Measurements from ENCODE around the gene RAF1. TPM values are rescaled to one million over a fixed set of nuclear protein-coding genes. Genes with fewer than 3 reads are reported as not detected.
"Not testable (repeated sequence)": the region's sequence is repeated elsewhere in the genome, so short reads cannot be mapped to it uniquely, and the experiment has no call there.

The RAF1 gene
- total RNA-seq, 1 donor from 2014 or later = 89.7 TPM

- no peak overlapping the region for H3K4me3 Mint-ChIP-seq (ENCODE audit: low read depth)
- DNase-seq (ENCODE audit: low spot score) = no peak
- no peaks in the 10 kb centered on the region for H3K9me3 Mint-ChIP-seq
- no peaks in the 10 kb centered on the region for H3K27me3 Mint-ChIP-seq (ENCODE audit: low read depth)
- intact Hi-C loops (cut with micrococcal nuclease) = no loop called here
- no peak overlapping the region for H3K27ac Mint-ChIP-seq
- H3K36me3 Mint-ChIP-seq (ENCODE audit: low read depth) = no peaks in the 10 kb centered on the region
- peaks cover 23% of the 10 kb centered on the region for H3K4me1 Mint-ChIP-seq (ENCODE audit: low read depth)
These were observed 15.4 kb downstream of the RAF1 start for GRCh38 chr3:12648384-12648959.

- Mint-ChIP-seq H3K27me3 (ENCODE audit: low read depth) (no peaks in the 10 kb centered on the region), H3K4me3 (ENCODE audit: low read depth) (no peak overlapping the region), H3K36me3 (ENCODE audit: low read depth) (peaks cover 26% of the 10 kb centered on the region), H3K27ac (no peak overlapping the region), H3K4me1 (ENCODE audit: low read depth) (peaks cover 18% of the 10 kb centered on the region), H3K9me3 (no peaks in the 10 kb centered on the region)
- intact Hi-C loops (cut with micrococcal nuclease) = no loop called here
- DNase-seq (ENCODE audit: low spot score) = no peak
These were observed 19.5 kb downstream of the RAF1 start for GRCh38 chr3:12644331-12644937.

DNA sequence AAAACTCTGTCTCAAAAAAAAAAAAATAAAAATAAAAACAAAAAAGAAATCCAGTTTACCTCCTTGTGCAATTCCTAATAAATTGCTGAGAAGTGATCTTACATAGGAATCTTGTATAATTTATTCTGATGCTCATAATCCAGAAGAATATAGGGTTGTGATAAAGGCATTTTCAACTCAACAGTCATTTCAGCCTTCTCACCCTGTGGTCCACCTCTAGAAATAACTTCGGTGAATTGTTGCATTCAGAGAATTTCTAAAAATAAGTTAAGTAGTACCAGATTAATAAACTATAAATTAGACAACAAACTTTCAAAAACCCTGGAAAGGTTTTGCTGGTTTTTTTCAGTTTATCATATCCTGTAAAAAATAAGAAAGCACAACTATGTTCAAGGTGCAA lies 20.2 kb downstream of the RAF1 start:
- no peak overlapping the region for H3K27ac Mint-ChIP-seq
- DNase-seq (ENCODE audit: low spot score) = no peak
- H3K36me3 Mint-ChIP-seq (ENCODE audit: low read depth) = peaks cover 29% of the 10 kb centered on the region
- intact Hi-C loops (cut with micrococcal nuclease) = no loop called here
- H3K4me3 Mint-ChIP-seq (ENCODE audit: low read depth) = no peak overlapping the region
- H3K4me1 Mint-ChIP-seq (ENCODE audit: low read depth) = peaks cover 15% of the 10 kb centered on the region
- H3K9me3 Mint-ChIP-seq = no peaks in the 10 kb centered on the region
- no peaks in the 10 kb centered on the region for H3K27me3 Mint-ChIP-seq (ENCODE audit: low read depth)

DNA sequence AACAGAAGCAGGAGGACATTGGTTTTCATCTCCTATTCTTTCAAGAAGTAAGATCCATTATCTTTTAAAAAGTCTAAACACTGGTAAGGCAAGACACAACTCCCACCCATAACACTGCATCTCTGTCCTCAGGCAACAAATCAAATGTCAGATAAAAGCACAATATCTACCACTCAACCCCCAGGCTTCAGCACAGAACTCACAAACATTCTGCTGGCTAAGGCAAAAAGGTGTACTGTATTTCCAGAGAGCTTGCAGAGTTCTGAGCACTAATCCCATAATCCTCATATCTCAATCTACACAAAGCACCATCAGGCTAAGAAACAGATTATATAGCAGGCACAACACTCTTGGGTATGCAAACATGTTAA lies 20.9 kb downstream of the RAF1 start:
- Mint-ChIP-seq H3K27ac (no peak overlapping the region), H3K27me3 (ENCODE audit: low read depth) (no peaks in the 10 kb centered on the region), H3K4me3 (ENCODE audit: low read depth) (no peak overlapping the region), H3K9me3 (no peaks in the 10 kb centered on the region), H3K4me1 (ENCODE audit: low read depth) (peaks cover 10% of the 10 kb centered on the region), H3K36me3 (ENCODE audit: low read depth) (peaks cover 32% of the 10 kb centered on the region)
- DNase-seq (ENCODE audit: low spot score) = no peak
- intact Hi-C loops (cut with micrococcal nuclease) = no loop called here

- H3K4me3 Mint-ChIP-seq (ENCODE audit: low read depth); H3K4me1 Mint-ChIP-seq (ENCODE audit: low read depth); H3K27ac Mint-ChIP-seq; H3K9me3 Mint-ChIP-seq; intact Hi-C loops (cut with micrococcal nuclease); DNase-seq (ENCODE audit: low spot score); H3K27me3 Mint-ChIP-seq (ENCODE audit: low read depth): not testable (repeated sequence)
- peaks cover 41% of the 10 kb centered on the region for H3K36me3 Mint-ChIP-seq (ENCODE audit: low read depth)
These were observed 23.1 kb downstream of the RAF1 start for GRCh38 chr3:12640853-12641252.

- H3K4me3 Mint-ChIP-seq (ENCODE audit: low read depth) = no peak overlapping the region
- H3K27ac Mint-ChIP-seq = no peak overlapping the region
- intact Hi-C loops (cut with micrococcal nuclease) = no loop called here
These were observed 25.8 kb downstream of the RAF1 start for GRCh38 chr3:12638105-12638504.

DNA sequence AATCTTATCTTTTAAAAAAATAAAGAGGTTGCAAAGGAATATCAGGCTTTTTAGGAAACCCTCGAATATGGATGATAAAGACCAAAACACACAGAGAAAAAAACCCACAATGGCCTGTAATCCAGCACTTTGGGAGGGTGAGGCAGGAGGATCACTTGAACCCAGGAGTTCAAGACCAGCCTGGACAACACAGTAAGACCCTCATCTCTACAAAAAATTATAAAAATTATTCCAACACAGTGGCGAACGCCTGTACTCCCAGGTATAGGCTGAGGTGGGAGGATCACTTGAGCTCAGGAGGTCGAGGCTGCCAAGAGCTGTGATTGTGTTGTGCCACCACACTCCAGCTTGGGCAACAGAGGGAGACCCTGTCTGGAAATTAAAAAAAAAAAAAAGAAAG lies 30.8 kb downstream of the RAF1 start:
- H3K27ac Mint-ChIP-seq = no peak overlapping the region
- H3K4me1 Mint-ChIP-seq (ENCODE audit: low read depth) = peaks cover 16% of the 10 kb centered on the region
- H3K36me3 Mint-ChIP-seq (ENCODE audit: low read depth) = peaks cover 22% of the 10 kb centered on the region
- intact Hi-C loops (cut with micrococcal nuclease) = no loop called here
- H3K27me3 Mint-ChIP-seq (ENCODE audit: low read depth) = no peaks in the 10 kb centered on the region
- DNase-seq (ENCODE audit: low spot score) = no peak
- no peaks in the 10 kb centered on the region for H3K9me3 Mint-ChIP-seq
- H3K4me3 Mint-ChIP-seq (ENCODE audit: low read depth) = no peak overlapping the region

More at GRCh38 chr3:12638105-12638504, 25.8 kb downstream of the RAF1 start:
- DNase-seq (ENCODE audit: low spot score) = no peak
- Mint-ChIP-seq H3K27me3 (ENCODE audit: low read depth) (no peaks in the 10 kb centered on the region), H3K36me3 (ENCODE audit: low read depth) (peaks cover 48% of the 10 kb centered on the region), H3K9me3 (no peaks in the 10 kb centered on the region), H3K4me1 (ENCODE audit: low read depth) (peaks cover 7% of the 10 kb centered on the region)

GRCh38 chr3:12632523-12632922 lies 31.4 kb downstream of the RAF1 start:
- Mint-ChIP-seq H3K9me3 (no peaks in the 10 kb centered on the region), H3K4me3 (ENCODE audit: low read depth) (no peak overlapping the region), H3K4me1 (ENCODE audit: low read depth) (peaks cover 16% of the 10 kb centered on the region), H3K27me3 (ENCODE audit: low read depth) (no peaks in the 10 kb centered on the region), H3K27ac (no peak overlapping the region), H3K36me3 (ENCODE audit: low read depth) (peaks cover 18% of the 10 kb centered on the region)
- intact Hi-C loops (cut with micrococcal nuclease) = no loop called here
- no peak for DNase-seq (ENCODE audit: low spot score)

DNA sequence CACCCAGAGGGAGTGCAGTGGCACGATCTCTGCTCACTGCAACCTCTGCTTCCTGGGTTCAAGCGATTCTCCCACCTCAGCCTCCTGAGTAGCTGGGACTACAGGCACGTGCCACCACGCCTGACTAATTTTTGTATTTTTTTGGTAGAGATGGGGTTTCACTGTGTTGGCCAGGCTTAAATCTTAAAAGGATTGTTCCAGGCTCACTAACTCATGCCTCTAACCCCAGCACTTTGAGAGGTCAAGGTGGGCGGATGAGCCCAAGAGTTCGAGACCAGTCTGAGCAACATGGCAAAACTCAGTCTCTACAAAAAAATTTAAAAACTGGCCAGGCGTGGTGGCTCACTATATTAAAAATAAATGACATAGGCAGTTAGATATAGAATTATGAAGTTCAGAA lies 33.1 kb downstream of the RAF1 start:
- peaks cover 22% of the 10 kb centered on the region for H3K4me1 Mint-ChIP-seq (ENCODE audit: low read depth)
- H3K4me3 Mint-ChIP-seq (ENCODE audit: low read depth) = not testable (repeated sequence)

DNA sequence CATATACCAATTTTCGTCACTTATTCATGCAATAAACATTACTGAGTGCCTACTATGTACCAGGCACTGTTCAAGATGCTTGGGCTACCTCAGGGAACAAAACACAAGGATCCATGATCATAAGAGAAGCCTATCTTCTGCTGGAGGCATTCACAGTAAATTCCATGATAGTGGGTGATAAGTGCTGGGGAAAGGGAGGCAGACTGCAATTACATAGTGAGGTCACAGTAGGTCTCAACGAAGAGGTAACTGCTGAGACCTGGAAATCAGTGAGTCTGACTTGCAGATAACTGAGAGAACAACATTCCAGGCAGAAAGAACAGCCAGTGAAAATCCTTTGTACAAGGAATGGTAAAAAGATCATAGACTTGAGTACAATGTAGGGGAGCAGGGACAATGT lies 33.6 kb downstream of the RAF1 start:
- Mint-ChIP-seq H3K4me1 (ENCODE audit: low read depth) (peaks cover 27% of the 10 kb centered on the region), H3K27ac (no peak overlapping the region), H3K9me3 (no peaks in the 10 kb centered on the region), H3K27me3 (ENCODE audit: low read depth) (no peaks in the 10 kb centered on the region), H3K36me3 (ENCODE audit: low read depth) (peaks cover 12% of the 10 kb centered on the region), H3K4me3 (ENCODE audit: low read depth) (no peak overlapping the region)
- intact Hi-C loops (cut with micrococcal nuclease) = no loop called here
- DNase-seq (ENCODE audit: low spot score) = no peak

More for the DNA sequence above, 33.1 kb downstream of the RAF1 start:
- H3K9me3 Mint-ChIP-seq; H3K27ac Mint-ChIP-seq; intact Hi-C loops (cut with micrococcal nuclease); DNase-seq (ENCODE audit: low spot score); H3K27me3 Mint-ChIP-seq (ENCODE audit: low read depth): not testable (repeated sequence)
- H3K36me3 Mint-ChIP-seq (ENCODE audit: low read depth) = peaks cover 12% of the 10 kb centered on the region

DNA sequence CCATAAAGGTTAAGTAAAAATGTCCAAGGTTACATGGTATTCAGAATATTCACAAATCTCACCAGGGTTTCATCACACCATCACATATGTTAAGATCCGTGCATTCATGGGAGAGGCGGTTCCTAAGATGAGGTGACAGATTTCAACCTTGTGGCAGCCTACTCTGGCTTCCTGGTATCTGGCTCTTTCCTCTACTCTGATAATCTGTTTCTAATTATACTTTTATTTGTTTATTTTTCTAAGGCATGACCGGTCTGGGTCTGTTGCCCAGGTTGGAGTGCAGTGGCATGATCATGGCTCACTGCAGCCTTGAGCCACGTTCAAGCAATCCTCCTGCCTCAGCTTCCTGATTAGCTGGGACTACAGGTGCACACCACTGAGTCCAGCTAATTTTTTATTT lies 34.4 kb downstream of the RAF1 start:
- H3K4me3 Mint-ChIP-seq (ENCODE audit: low read depth) = no peak overlapping the region
- intact Hi-C loops (cut with micrococcal nuclease) = no loop called here
- no peaks in the 10 kb centered on the region for H3K9me3 Mint-ChIP-seq
- H3K27me3 Mint-ChIP-seq (ENCODE audit: low read depth) = no peaks in the 10 kb centered on the region
- no peak for DNase-seq (ENCODE audit: low spot score)
- peaks cover 12% of the 10 kb centered on the region for H3K36me3 Mint-ChIP-seq (ENCODE audit: low read depth)
- peaks cover 27% of the 10 kb centered on the region for H3K4me1 Mint-ChIP-seq (ENCODE audit: low read depth)
- no peak overlapping the region for H3K27ac Mint-ChIP-seq

- Mint-ChIP-seq H3K9me3 (no peaks in the 10 kb centered on the region), H3K27ac (no peak overlapping the region), H3K4me3 (ENCODE audit: low read depth) (no peak overlapping the region), H3K36me3 (ENCODE audit: low read depth) (peaks cover 7% of the 10 kb centered on the region), H3K4me1 (ENCODE audit: low read depth) (peaks cover 32% of the 10 kb centered on the region), H3K27me3 (ENCODE audit: low read depth) (no peaks in the 10 kb centered on the region)
- DNase-seq (ENCODE audit: low spot score) = no peak
- intact Hi-C loops (cut with micrococcal nuclease) = no loop called here
These were observed 35.1 kb downstream of the RAF1 start for GRCh38 chr3:12628813-12629212.

GRCh38 chr3:12627370-12627769 lies 36.5 kb downstream of the RAF1 start:
- H3K27ac Mint-ChIP-seq = peak overlapping the region; percentile 13
- intact Hi-C loops (cut with micrococcal nuclease) = loop anchor here (2.0 kb wide), 1 partner anchor 35 kb away; no protein-coding TSS in a partner anchor
- no peak overlapping the region for H3K4me3 Mint-ChIP-seq (ENCODE audit: low read depth)
- no peaks in the 10 kb centered on the region for H3K9me3 Mint-ChIP-seq
- H3K27me3 Mint-ChIP-seq (ENCODE audit: low read depth) = no peaks in the 10 kb centered on the region
- no peak for DNase-seq (ENCODE audit: low spot score)
- no peaks in the 10 kb centered on the region for H3K36me3 Mint-ChIP-seq (ENCODE audit: low read depth)
- H3K4me1 Mint-ChIP-seq (ENCODE audit: low read depth) = peaks cover 31% of the 10 kb centered on the region

Measured in activated T-helper 2 cell treated with anti-CD3 and anti-CD28 coated beads, Interferon-gamma antibody, Interleukin-2, Interleukin-4, amounts not matched to agents 10 μg/mL and 5 μg/mL and 100 μg/mL, durations not matched to agents 14 hours and 24 hours and 36 hours (primary cell).